Fibroblast of villous mesenchyme (primary cell): ENCODE results near the gene TSHZ2. TPM values are rescaled to one million over a fixed set of nuclear protein-coding genes. Genes with fewer than 3 reads are reported as not detected.
A peak's percentile ranks its signal among the peaks of the same experiment; 100 is the strongest.

Experiments
- DNase-seq: peaks from one replicate; pipeline ENCODE4 v3.0.0-alpha.2; 2010; ENCODE audit warnings: low read depth
- H3K4me3 ChIP-seq: 2 replicates; pipeline ENCODE4 v1.5.1; 2011; ENCODE audit warnings: low read depth, mild to moderate bottlenecking, low read length
- CTCF ChIP-seq: IDR thresholded peaks from 2 replicates; pipeline ENCODE4 v1.5.1; 2012; ENCODE audit warnings: low read depth, mild to moderate bottlenecking, low read length; ENCODE audit not compliant: insufficient read depth
- total RNA-seq: library from RNA; depleted of rRNA; stranded (reverse); fragments of >200 nt; gene quantifications from 2 replicates; pipeline ENCODE4 v1.2.3, GENCODE V29; 2012

The TSHZ2 gene
- total RNA-seq, 1 donor: 2.6 TPM

- no peak for TF ChIP-seq CTCF
- H3K4me3 ChIP-seq: no peak overlapping the region
- no peak for DNase-seq
Observed at GRCh38 chr20:52996130-52996529, 24.0 kb downstream of the TSHZ2 start.

GRCh38 chr20:52996658-52997057 lies 24.5 kb downstream of the TSHZ2 start:
- H3K4me3 ChIP-seq: no peak overlapping the region
- no peak for DNase-seq
- TF ChIP-seq CTCF: no peak

- no peak overlapping the region for H3K4me3 ChIP-seq
- TF ChIP-seq CTCF: no peak
- no peak for DNase-seq
Observed at GRCh38 chr20:52998268-52998667, 26.1 kb downstream of the TSHZ2 start.

GRCh38 chr20:52999040-52999439 lies 26.9 kb downstream of the TSHZ2 start:
- TF ChIP-seq CTCF: no peak
- DNase-seq: no peak
- no peak overlapping the region for H3K4me3 ChIP-seq

- no peak for TF ChIP-seq CTCF
- H3K4me3 ChIP-seq: no peak overlapping the region
- no peak for DNase-seq
Observed at GRCh38 chr20:53001498-53002301, 29.5 kb downstream of the TSHZ2 start.

- TF ChIP-seq CTCF: no peak
- no peak overlapping the region for H3K4me3 ChIP-seq
- no peak for DNase-seq
Observed at GRCh38 chr20:53002786-53003185, 30.6 kb downstream of the TSHZ2 start.

- no peak for TF ChIP-seq CTCF
- DNase-seq: peak; percentile 65
Observed at GRCh38 chr20:53003420-53004154, 31.4 kb downstream of the TSHZ2 start.

More at GRCh38 chr20:53003420-53004154, 31.4 kb downstream of the TSHZ2 start:
- no peak overlapping the region for H3K4me3 ChIP-seq
